HepG2 (cell line): ENCODE data around the gene OSBPL2. TPM values are rescaled to one million over a fixed set of nuclear protein-coding genes. Genes with fewer than 3 reads are reported as not detected.

ENCODE experiments used
- ATAC-seq: fragments of 200-7000 bp; cut with Tn5 transposase; 3 replicates; pipeline ENCODE4 v1.9.1; 2020; ENCODE audit warnings: mild to moderate bottlenecking, moderate library complexity
- BruUV-seq: library from RNA; stranded (reverse); fragments of 400-500 nt; replicated peaks from 2 replicates; lab custom pipeline; 2021; lab: Mats Ljungman, UMichigan
- CTCF ChIA-PET: fragments of 300-600 bp; formaldehyde crosslinking; extraction: SDS; loops from one replicate; lab custom pipeline; 2021; ENCODE audit warnings: low total read pairs, inconsistent platforms, low intra/inter-chr PET ratio; lab: Yijun Ruan, JAX
- POLR2A ChIA-PET: fragments of 350-600 bp; sonication (Branson Sonifier 250); formaldehyde crosslinking; loops from one replicate; lab custom pipeline; 2020; ENCODE audit warnings: antibody characterized with exemption, inconsistent platforms; lab: Yijun Ruan, JAX
- DNase-seq: peaks from one replicate; pipeline ENCODE4 v3.0.0-alpha.2; 2015; ENCODE audit warnings: low spot score
- FAIRE-seq: peaks from 3 replicates; lab custom pipeline; 2011; peaks lifted over from hg19 to GRCh38; lab: Jason Lieb, UNC
- H2AFZ ChIP-seq: one replicate; pipeline ENCODE4 v1.6.1; 2011; ENCODE audit warnings: low read length, inconsistent platforms
- H3K27ac ChIP-seq: fragments of 300-600 bp; 3 replicates; pipeline ENCODE4 v1.8.0; 2011; ENCODE audit warnings: mixed run types, mild to moderate bottlenecking, mixed read lengths, low read length, inconsistent platforms; ENCODE audit not compliant: insufficient read depth; ENCODE audit errors: extremely low read length
- H3K27me3 ChIP-seq, 2 experiments: fragments of 200-600 bp in 1 of 2; 2 replicates in 1 of 2; 3 replicates in 1 of 2; pipeline versions ENCODE4 v1.6.0 to v1.8.0; 2011; ENCODE audit warnings: low read length in 2 of 2, mild to moderate bottlenecking in 2 of 2, moderate library complexity in 2 of 2, inconsistent platforms in 1 of 2; ENCODE audit not compliant: insufficient read depth in 2 of 2, control insufficient read depth in 1 of 2
- H3K36me3 ChIP-seq, 2 experiments: fragments of 200-600 bp in 1 of 2; replicated peaks in 1 of 2; 2 replicates in 1 of 2; 3 replicates in 1 of 2; pipeline versions ENCODE4 v1.5.1 to v1.8.0; 2011; ENCODE audit warnings: low read length in 2 of 2, inconsistent platforms in 1 of 2; ENCODE audit not compliant: insufficient read depth in 2 of 2, control insufficient read depth in 1 of 2
- H3K4me1 ChIP-seq: 2 replicates; pipeline ENCODE4 v1.5.1; 2012; ENCODE audit warnings: low read length, inconsistent platforms; ENCODE audit not compliant: insufficient read depth
- H3K4me2 ChIP-seq: 2 replicates; pipeline ENCODE4 v1.6.0; 2011; ENCODE audit warnings: low read depth, low read length, inconsistent platforms
- H3K4me3 ChIP-seq, 3 experiments: fragments of 200-600 bp in 1 of 3; sonication (generic), shearing (Covaris generic) in 1 of 3; replicated peaks in 1 of 3; 2 replicates each; pipeline ENCODE4 v1.5.1; 2011 to 2016; ENCODE audit warnings: low read length in 3 of 3, inconsistent platforms in 2 of 3, low read depth in 2 of 3, mild to moderate bottlenecking in 2 of 3, control low read depth in 1 of 3, mixed read lengths in 1 of 3; ENCODE audit not compliant: insufficient read depth in 1 of 3
- H3K79me2 ChIP-seq: one replicate; pipeline ENCODE4 v1.6.1; 2011; ENCODE audit warnings: low read length, inconsistent platforms; ENCODE audit not compliant: insufficient read depth
- H3K9ac ChIP-seq: 2 replicates; pipeline ENCODE4 v1.6.0; 2011; ENCODE audit warnings: mild to moderate bottlenecking, low read depth, low read length, inconsistent platforms; ENCODE audit not compliant: insufficient read depth
- H3K9me3 ChIP-seq: 2 replicates; pipeline ENCODE4 v1.5.1; 2012; ENCODE audit warnings: mild to moderate bottlenecking, low read length
- H4K20me1 ChIP-seq: 2 replicates; pipeline ENCODE4 v1.6.0; 2011; ENCODE audit warnings: inconsistent platforms, mild to moderate bottlenecking, low read length, moderate library complexity; ENCODE audit not compliant: insufficient read depth
- AFF4 ChIP-seq: sonication (generic); formaldehyde crosslinking; IDR thresholded peaks from 2 replicates; pipeline ENCODE4 v1.4.0; 2020; ENCODE audit warnings: missing genetic modification reagents
- AGO2 ChIP-seq: fragments of 200-400 bp; formaldehyde crosslinking; optimal IDR thresholded peaks from 2 replicates; pipeline ENCODE3; 2017; ENCODE audit warnings: mild to moderate bottlenecking, low read depth, low read length, moderate library complexity
- ATAD3A ChIP-seq: sonication (generic); formaldehyde crosslinking; IDR thresholded peaks from 2 replicates; pipeline ENCODE4 v1.4.0; 2020; ENCODE audit warnings: missing genetic modification reagents
- GATA4 ChIP-seq: sonication (generic); IDR thresholded peaks from 2 replicates; pipeline ENCODE4 v1.6.1; 2016; ENCODE audit warnings: antibody characterized with exemption, low read depth, borderline replicate concordance
- HNRNPK ChIP-seq: fragments of 200-400 bp; formaldehyde crosslinking; IDR thresholded peaks from 2 replicates; pipeline ENCODE4 v1.6.1; 2018; ENCODE audit warnings: low read length, low read depth, moderate library complexity, mild to moderate bottlenecking; ENCODE audit not compliant: poor library complexity, severe bottlenecking
- PAXIP1 ChIP-seq: sonication (generic); formaldehyde crosslinking; conservative IDR thresholded peaks from 2 replicates; pipeline ENCODE4 v1.4.0; 2020; ENCODE audit warnings: mild to moderate bottlenecking, missing genetic modification reagents, moderate library complexity
- RBFOX2 ChIP-seq: fragments of 200-400 bp; formaldehyde crosslinking; IDR thresholded peaks from 2 replicates; pipeline ENCODE4 v1.6.1; 2017; ENCODE audit warnings: low read depth, mild to moderate bottlenecking, low read length
- ZFP1 ChIP-seq: IDR thresholded peaks from 2 replicates; pipeline ENCODE4 v1.6.1; 2016
- ZFP41 ChIP-seq: sonication (generic); formaldehyde crosslinking; IDR thresholded peaks from 2 replicates; pipeline ENCODE4 v1.4.0; 2020; ENCODE audit warnings: mild to moderate bottlenecking, missing genetic modification reagents, borderline replicate concordance
- ZNF367 ChIP-seq: sonication (generic); formaldehyde crosslinking; IDR thresholded peaks from 2 replicates; pipeline ENCODE4 v1.4.0; 2020; ENCODE audit warnings: missing genetic modification reagents, borderline replicate concordance
- ZNF597 ChIP-seq: sonication (generic); formaldehyde crosslinking; IDR thresholded peaks from 2 replicates; pipeline ENCODE4 v1.5.0; 2020; ENCODE audit warnings: missing genetic modification reagents
- ZSCAN25 ChIP-seq: sonication (generic); formaldehyde crosslinking; IDR thresholded peaks from 2 replicates; pipeline ENCODE4 v1.8.0; 2022; ENCODE audit warnings: mild to moderate bottlenecking, missing genetic modification reagents
- WGBS: methylation state at CpG from one replicate; pipeline ENCODE4 v1.1.6; 2017; ENCODE audit warnings: low lambda C conversion rate; 5-methylcytosine and 5-hydroxymethylcytosine counted together
- in situ Hi-C: cut with HindIII; loops from 2 replicates; pipeline ENCODE4 v1.10.0; 2017; ENCODE audit warnings: low pct_unique_long_range_greater_than_20kb; ENCODE audit not compliant: extremely low pct_ligation_motif_present
- intact Hi-C: fragments of 100-400 bp; cut with micrococcal nuclease; formaldehyde crosslinking; loops from one replicate; pipeline ENCODE4 v1.10.0; 2022; ENCODE audit not compliant: unreplicated experiment
- polyA plus RNA-seq, 8 experiments: library from polyadenylated mRNA; depleted of rRNA in 3 of 8; stranded (reverse) in 7 of 8; unstranded in 1 of 8; fragments of >200 nt; fragmentation: Illumina TruSeq in 4 of 8; extraction: Trizol in 4 of 8; gene quantifications; 2 replicates each; pipeline versions ENCODE4 v1.2.1 to v1.2.3, GENCODE V29; 2011 to 2016; ENCODE audit warnings: low read depth in 4 of 8, missing spikeins in 1 of 8, mixed read lengths in 1 of 8; ENCODE audit not compliant: insufficient read depth in 1 of 8
- total RNA-seq, 5 experiments: library from RNA; depleted of rRNA; stranded (reverse); fragments of >200 nt; fragmentation: Illumina TruSeq; extraction: Trizol; gene quantifications; 2 replicates each; pipeline ENCODE4 v1.2.3, GENCODE V29; 2016; ENCODE audit warnings: low read depth in 1 of 5

The OSBPL2 gene
- total and polyA plus RNA-seq, 2 of the 13 experiments (the other 11 are each of a cell fraction or from before 2014, with no cell fraction given) = 18.5 to 37.4 TPM

DNA sequence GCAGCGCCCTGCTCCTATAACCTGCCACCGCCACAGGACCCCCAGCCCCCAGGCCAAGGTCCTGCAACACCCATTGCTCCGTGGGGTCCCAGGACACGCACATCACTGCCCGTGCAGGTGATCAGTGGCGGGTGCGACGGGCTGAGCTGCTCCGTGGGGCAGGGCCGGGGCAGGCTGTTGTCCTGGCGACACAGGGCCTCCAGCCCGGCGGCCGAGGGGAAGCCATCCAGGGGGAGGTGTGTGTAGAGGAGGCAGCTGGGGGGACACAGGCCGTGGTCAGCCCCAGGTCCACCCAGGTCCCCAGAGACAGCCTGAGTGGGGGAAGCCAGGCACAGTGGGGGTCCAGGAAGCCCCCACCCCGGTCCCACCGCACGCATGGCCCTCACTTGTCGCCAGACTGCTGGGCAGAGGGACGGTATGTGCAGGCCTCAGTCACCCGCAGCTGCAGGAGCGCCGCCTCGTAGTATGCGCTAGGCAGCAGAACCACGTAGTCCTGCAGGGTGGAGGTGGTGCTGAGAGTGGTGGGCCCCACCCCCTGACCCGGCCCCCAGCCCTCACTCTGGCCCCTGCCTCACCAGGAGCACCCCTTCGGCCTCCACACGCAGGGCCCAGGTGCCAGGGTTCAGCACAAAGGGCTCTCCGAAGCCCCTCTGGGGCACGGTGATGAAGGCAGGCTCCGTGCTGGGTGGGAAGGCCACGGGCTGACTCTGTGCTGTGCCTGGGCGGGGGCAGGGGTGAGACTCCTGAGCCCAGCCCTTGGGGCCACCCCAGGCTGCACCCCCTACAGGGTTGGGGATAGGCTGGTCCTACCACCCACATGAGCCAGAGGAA is 94.9 kb downstream of the OSBPL2 start (continued):
- TF ChIP-seq PAXIP1 (CRISPR knock-in tag) (no peak), GATA4 (no peak), ZNF367 (CRISPR knock-in tag) (no peak), ATAD3A (CRISPR knock-in tag) (no peak), ZFP41 (CRISPR knock-in tag) (no peak), RBFOX2 (peak; percentile 28; the same call in 1 of the 2 replicates)

- no peaks in the 10 kb centered on the region for H3K9me3 ChIP-seq
- POLR2A ChIA-PET = interaction anchor here (1.6 kb wide), 1 partner anchor 35 kb away, joined by 5 read pairs; no protein-coding TSS in a partner anchor
- BruUV-seq = no TSS peak
- FAIRE-seq (no peak), DNase-seq (no peak), ATAC-seq (0 out of 3 replicates have a peak, but pooled peaks have one; percentile 3)
- no peaks in the 10 kb centered on the region for H3K4me1 ChIP-seq
- H3K9ac ChIP-seq = no peak overlapping the region
- H3K36me3 ChIP-seq = peaks cover 72 to 88% of the 10 kb centered on the region in 2 experiments
- H4K20me1 ChIP-seq = no peaks in the 10 kb centered on the region; the same call in 1 of the 2 replicates
- no peak overlapping the region for H3K4me3 ChIP-seq
- CTCF ChIA-PET = no interaction called here
- H3K4me2 ChIP-seq = no peak overlapping the region
- no peaks in the 10 kb centered on the region for H3K27me3 ChIP-seq
- intact Hi-C loops = no loop called here
- WGBS = 90% methylated on average over 29 of the region's 37 CpGs
- H3K79me2 ChIP-seq = no peaks in the 10 kb centered on the region
- H3K27ac ChIP-seq = no peak overlapping the region
- in situ Hi-C loops = no loop called here
- no peak overlapping the region for H2AFZ ChIP-seq
- TF ChIP-seq HNRNPK (peak; percentile 49), ZNF597 (no peak), AFF4 (CRISPR knock-in tag) (no peak), ZSCAN25 (no peak), ZFP1 (CRISPR knock-in tag) (no peak), AGO2 (peak; percentile 14)
Observed at GRCh38 chr20:62333820-62334595, 95.7 kb downstream of the OSBPL2 start.
